ENCODE data around the gene CAND2. TPM values are rescaled to one million over a fixed set of nuclear protein-coding genes. Genes with fewer than 3 reads are reported as not detected.

CAND2 gene
- total and polyA plus RNA-seq, 5 experiments from 2014 or later, result 1.8 to 4.3 (median 3.6) TPM

DNA sequence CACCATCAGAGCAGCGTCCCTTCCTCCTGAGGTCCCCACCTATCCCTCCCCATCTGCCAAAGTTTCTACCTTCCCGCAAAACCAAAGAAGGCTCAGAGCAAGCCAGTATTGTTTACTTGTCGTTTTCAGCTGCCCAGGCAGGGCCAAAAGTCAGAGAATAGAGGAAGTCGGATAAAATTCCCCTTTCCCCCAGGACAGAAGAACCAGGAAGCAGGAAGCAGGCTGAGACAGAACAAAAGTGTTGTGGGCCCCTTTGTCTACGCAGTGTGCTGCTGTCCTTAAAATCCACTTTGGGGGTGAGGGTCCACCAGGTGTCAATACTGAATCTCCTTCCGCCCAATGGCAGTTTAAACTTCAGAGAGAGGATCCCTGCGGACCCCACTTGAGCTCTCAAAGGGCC, 63.4 kb downstream of the CAND2 start:
- no peak overlapping the region for H3K4me3 Mint-ChIP-seq
- H3K9me3 Mint-ChIP-seq, result peaks cover 0 to 5% (median 0%) of the 10 kb centered on the region in 9 donors
- H3K4me1 Mint-ChIP-seq, result no peaks in the 10 kb centered on the region
- H3K36me3 Mint-ChIP-seq, result no peaks in the 10 kb centered on the region
- no peak for ATAC-seq
- POLR2A ChIA-PET, result no interaction called here
- H3K27ac Mint-ChIP-seq, result peak overlapping the region in 1 of 10 donors; percentile 60
- DNase-seq, result no peak
- peaks cover 0 to 9% (median 3%) of the 10 kb centered on the region in 5 donors for H3K27me3 Mint-ChIP-seq

DNA sequence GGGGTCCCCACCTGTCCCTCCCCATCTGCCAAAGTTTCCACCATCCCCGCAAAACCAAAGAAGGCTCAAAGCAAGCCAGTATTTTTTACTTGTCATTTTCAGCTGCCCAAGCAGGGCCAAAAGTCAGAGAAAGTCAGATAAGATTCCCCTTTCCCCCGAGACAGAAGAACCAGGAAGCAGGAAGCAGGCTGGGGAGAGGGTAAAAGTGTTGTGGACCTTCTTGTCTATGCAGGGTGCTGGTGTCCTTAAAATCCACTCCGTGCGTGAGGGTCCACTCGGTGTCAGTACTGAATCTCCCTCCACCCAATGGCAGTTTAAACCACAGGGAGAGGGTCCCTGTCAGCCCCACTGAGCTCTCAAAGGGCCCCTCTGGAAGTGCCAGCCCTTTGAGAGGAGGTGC, 65.1 kb downstream of the CAND2 start:
- peaks cover 0 to 11% (median 4%) of the 10 kb centered on the region in 5 donors for H3K27me3 Mint-ChIP-seq
- DNase-seq, result no peak
- POLR2A ChIA-PET, result no interaction called here
- no peak for ATAC-seq
- H3K36me3 Mint-ChIP-seq, result peaks cover 0 to 4% (median 0%) of the 10 kb centered on the region in 3 donors
- H3K4me3 Mint-ChIP-seq, result no peak overlapping the region
- peak overlapping the region in 2 of 10 donors; percentile 13 to 76 for H3K27ac Mint-ChIP-seq
- peaks cover 0 to 2% (median 0%) of the 10 kb centered on the region in 4 donors for H3K4me1 Mint-ChIP-seq
- peaks cover 0 to 15% (median 5%) of the 10 kb centered on the region in 9 donors for H3K9me3 Mint-ChIP-seq

DNA sequence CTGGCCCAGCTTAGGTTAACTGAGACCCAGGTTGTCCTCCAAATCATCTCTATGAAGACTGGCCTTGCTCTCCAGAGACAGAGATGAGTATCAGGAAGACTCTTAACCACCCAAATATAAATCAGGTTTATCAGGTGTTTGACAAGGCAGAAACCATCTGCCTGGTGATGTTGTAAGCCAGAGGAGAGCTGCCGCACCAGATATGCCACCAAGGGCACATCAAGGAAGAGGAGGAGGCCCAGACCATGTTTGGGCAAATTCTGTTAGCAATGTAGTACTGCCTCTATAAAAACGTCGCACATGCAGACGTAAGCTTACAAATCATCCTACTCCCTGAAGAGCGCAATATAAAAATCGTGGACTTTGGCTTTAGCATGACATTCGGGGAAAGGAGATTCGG, 65.9 kb downstream of the CAND2 start:
- POLR2A ChIA-PET, result no interaction called here
- H3K9me3 Mint-ChIP-seq, result peaks cover 0 to 15% (median 5%) of the 10 kb centered on the region in 9 donors
- H3K36me3 Mint-ChIP-seq, result peaks cover 0 to 4% (median 0%) of the 10 kb centered on the region in 3 donors
- ATAC-seq (no peak), DNase-seq (no peak)
- H3K27ac Mint-ChIP-seq, result no peak overlapping the region
- H3K4me1 Mint-ChIP-seq, result peaks cover 0 to 2% (median 0%) of the 10 kb centered on the region in 4 donors
- H3K27me3 Mint-ChIP-seq, result peaks cover 2 to 16% (median 5%) of the 10 kb centered on the region in 5 donors
- no peak overlapping the region for H3K4me3 Mint-ChIP-seq

DNA sequence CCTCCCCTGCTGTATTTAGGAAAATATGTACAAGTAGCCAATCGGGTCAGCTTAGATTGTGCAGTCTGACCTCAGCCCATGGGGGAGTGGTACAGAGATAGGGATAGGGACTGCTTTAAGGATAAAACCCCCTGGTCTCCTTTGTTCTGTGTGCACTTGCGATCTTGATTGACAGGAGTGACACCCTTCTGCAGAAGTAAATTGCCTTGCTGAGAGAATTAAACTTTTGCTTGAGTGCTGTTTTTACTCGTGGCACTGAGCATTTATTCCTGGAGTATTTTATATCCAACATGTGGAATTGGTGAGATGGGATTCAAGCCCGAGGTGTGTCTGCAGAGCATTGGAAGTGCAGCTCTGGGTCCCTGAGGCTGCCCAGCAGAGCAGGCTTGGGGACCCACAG, 68.8 kb downstream of the CAND2 start:
- Mint-ChIP-seq H3K27me3 (peaks cover 6 to 41% (median 20%) of the 10 kb centered on the region in 5 donors), H3K4me3 (no peak overlapping the region), H3K27ac (no peak overlapping the region), H3K9me3 (peaks cover 0 to 15% (median 5%) of the 10 kb centered on the region in 9 donors), H3K4me1 (peaks cover 9 to 17% (median 11%) of the 10 kb centered on the region in 4 donors), H3K36me3 (peaks cover 0 to 4% (median 0%) of the 10 kb centered on the region in 3 donors)
- POLR2A ChIA-PET, result no interaction called here
- no peak for DNase-seq
- ATAC-seq, result no peak

DNA sequence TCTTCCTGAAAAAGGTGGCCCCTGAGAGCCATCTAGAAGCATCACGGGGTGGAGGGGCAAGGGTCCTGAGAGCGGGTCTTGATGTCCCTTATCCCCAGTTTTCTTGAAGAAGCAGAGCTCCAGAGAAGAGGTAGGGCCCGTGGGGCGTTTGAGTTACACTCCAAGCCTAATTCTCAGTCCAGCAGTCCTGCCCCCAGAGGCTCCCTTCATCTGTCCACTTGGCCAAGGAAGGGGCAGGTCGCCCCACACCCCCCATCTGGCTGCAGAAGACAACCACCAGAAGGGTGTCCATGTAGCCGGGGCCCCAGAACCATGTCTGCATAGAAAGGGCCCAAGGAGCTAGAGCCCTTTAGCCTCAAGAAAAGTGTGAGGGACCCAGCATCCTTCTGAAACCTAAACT, 70.4 kb downstream of the CAND2 start:
- Mint-ChIP-seq H3K27ac (no peak overlapping the region), H3K4me3 (no peak overlapping the region), H3K4me1 (peaks cover 13 to 24% (median 15%) of the 10 kb centered on the region in 4 donors), H3K36me3 (peaks cover 0 to 4% (median 0%) of the 10 kb centered on the region in 3 donors), H3K9me3 (peaks cover 0 to 15% (median 5%) of the 10 kb centered on the region in 9 donors), H3K27me3 (peaks cover 6 to 48% (median 20%) of the 10 kb centered on the region in 5 donors)
- POLR2A ChIA-PET, result no interaction called here
- no peak for ATAC-seq
- DNase-seq, result no peak

DNA sequence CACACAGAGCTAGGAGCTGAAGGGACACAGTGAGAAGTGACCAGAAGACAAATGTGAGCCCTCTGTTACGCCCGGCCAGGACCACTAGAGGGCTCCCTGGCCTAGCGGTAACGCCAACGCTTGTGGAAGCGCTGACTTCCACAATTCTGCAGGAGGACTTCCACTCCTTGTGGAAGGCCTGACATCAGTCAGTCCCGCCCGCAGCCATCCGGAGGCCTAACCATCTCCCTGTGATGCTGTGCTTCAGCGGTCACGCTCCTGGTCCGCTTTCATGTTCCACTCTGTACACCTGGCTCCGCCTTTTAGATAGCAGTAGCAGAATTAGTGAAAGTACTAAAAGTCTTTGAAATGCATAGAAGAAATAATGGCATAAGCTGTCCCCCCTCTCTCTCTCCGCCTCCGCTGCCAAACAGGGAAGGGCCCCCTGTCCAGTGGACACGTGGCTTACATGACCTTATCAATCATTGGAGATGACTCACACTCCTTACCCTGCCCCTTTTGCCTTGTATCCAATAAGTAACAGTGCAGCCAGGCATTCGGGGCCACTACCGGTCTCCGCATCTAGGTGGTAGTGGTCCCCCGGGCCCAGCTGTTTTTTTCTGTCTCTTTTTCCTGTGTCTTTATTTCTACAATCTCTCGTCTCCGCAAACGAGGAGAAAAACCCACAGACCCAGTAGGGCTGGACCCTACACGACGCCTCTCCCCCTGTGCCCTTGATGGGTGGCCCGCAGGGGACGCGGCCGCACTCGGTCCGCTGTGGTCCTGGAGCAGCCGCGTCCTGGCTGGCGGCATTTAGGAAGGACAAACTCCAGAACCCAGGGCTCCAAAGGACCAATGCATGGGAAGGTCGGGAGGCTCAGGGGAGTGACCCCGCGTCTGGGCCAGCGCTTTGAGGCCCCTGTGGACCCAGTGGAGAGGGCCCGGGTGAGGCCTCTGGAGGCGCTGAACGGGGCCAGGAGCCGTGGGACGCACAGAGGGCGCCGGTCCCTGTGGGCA, 71.9 kb downstream of the CAND2 start:
- ATAC-seq (peak; percentile 84 to 88), DNase-seq (peak; percentile 19 to 70 (median 53))
- Mint-ChIP-seq H3K4me3 (peak overlapping the region; percentile 78 to 93 (median 88)), H3K27me3 (peaks cover 6 to 48% (median 20%) of the 10 kb centered on the region in 5 donors), H3K36me3 (peaks cover 0 to 4% (median 0%) of the 10 kb centered on the region in 3 donors), H3K27ac (peak overlapping the region in 4 of 10 donors; percentile 2 to 78 (median 44)), H3K9me3 (peaks cover 0 to 15% (median 5%) of the 10 kb centered on the region in 9 donors), H3K4me1 (peaks cover 13 to 24% (median 15%) of the 10 kb centered on the region in 4 donors)
- POLR2A ChIA-PET, result no interaction called here

DNA sequence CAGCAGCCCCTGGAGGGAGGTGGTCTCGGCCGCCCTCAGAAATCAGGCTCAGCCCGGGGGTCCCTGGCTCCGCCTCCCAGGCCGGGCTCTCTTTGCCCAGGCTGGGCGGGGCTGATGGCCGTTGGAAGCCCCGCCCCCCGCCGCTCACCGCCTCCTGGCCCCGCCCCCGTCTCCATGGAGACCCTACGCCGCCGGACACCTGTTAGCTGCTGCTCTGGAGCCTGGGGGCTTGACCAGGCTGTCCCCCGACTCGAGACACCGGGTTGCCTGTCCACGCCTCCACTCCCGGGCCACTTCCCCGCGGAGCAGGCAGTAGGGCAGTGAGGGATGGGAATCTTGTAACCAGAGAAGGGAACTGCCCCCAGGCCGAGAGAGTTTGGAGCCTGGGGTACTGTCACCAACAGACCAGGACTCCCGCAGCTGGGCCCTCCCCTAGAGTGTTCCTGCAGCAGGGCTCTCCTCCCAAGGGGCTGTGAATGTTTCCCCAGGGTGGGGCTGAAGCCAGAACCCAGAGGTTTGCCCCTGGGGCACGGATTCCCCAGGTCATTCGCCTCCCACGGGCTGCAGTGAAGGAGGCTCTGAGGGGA, 72.6 kb downstream of the CAND2 start:
- DNase-seq, result peak in 2 of 10 donors; percentile 18 to 33
- H3K27ac Mint-ChIP-seq, result peak overlapping the region in 1 of 10 donors; percentile 65
- H3K36me3 Mint-ChIP-seq, result peaks cover 0 to 4% (median 0%) of the 10 kb centered on the region in 3 donors
- ATAC-seq, result no peak
- H3K27me3 Mint-ChIP-seq, result peaks cover 6 to 56% (median 20%) of the 10 kb centered on the region in 5 donors
- POLR2A ChIA-PET, result no interaction called here
- H3K4me3 Mint-ChIP-seq, result peak overlapping the region in 7 of 10 donors; percentile 4 to 92 (median 79)
- peaks cover 13 to 24% (median 15%) of the 10 kb centered on the region in 4 donors for H3K4me1 Mint-ChIP-seq
- peaks cover 0 to 15% (median 5%) of the 10 kb centered on the region in 9 donors for H3K9me3 Mint-ChIP-seq

DNA sequence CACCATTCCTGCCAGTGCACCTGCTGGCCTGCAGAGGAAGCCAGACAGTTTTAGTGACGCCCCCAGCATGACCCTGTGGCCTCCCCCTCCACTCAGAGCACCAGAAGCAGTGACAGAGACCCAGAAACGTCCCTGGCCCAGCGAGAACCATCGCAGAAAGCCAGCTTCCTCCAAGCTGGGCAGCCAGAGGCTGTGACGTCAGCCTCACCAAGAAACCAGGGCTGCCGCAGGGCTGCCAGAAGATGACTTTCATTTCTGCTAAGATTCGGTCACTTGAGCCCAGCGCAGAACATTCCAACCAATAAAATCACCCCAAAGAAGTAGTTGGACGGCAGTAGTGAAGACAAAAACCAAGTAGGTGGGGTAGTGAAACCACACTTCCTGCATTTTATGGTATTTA, 74.5 kb downstream of the CAND2 start:
- Mint-ChIP-seq H3K4me1 (peaks cover 11 to 29% (median 21%) of the 10 kb centered on the region in 4 donors), H3K36me3 (no peaks in the 10 kb centered on the region), H3K9me3 (peaks cover 0 to 3% (median 0%) of the 10 kb centered on the region in 9 donors), H3K27ac (peak overlapping the region in 3 of 10 donors; percentile 77 to 83 (median 83)), H3K4me3 (peak overlapping the region in 4 of 10 donors; percentile 12 to 45 (median 26)), H3K27me3 (peaks cover 12 to 66% (median 25%) of the 10 kb centered on the region in 5 donors)
- POLR2A ChIA-PET, result no interaction called here
- peak in 1 of 2 donors; percentile 32 for ATAC-seq
- peak in 1 of 10 donors; percentile 15 for DNase-seq

DNA sequence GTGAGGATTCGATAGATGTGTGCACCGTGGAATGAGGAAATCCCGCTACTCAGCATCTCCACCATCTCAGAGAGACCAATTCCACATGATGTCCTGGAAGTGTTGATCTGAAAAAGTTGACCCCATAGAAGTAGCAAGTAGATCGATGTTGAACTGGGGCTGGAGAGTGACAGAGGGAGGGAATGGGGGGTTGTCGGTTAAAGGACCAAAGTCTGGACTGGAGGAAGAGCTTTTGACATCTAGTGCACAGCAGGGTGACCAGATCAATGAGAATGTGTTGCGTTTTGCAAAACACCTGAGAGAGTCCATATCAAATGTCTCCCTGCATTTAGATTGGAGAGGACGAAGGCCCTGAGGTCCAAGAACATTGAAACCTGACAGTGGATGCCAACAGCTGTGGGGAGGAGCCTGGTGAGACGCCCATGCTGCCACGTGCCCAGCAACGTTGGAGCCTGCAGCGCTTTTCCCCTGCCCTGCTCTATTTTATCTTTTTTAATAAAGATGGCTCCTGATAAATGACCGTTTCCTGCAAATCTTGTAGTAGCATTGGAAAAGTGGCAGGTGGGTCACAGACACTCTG, 75.0 kb downstream of the CAND2 start:
- peaks cover 12 to 62% (median 23%) of the 10 kb centered on the region in 5 donors for H3K27me3 Mint-ChIP-seq
- ATAC-seq, result no peak
- DNase-seq, result no peak
- no peak overlapping the region for H3K27ac Mint-ChIP-seq
- peaks cover 11 to 29% (median 21%) of the 10 kb centered on the region in 4 donors for H3K4me1 Mint-ChIP-seq
- no peaks in the 10 kb centered on the region for H3K9me3 Mint-ChIP-seq
- no peak overlapping the region for H3K4me3 Mint-ChIP-seq
- H3K36me3 Mint-ChIP-seq, result no peaks in the 10 kb centered on the region
- POLR2A ChIA-PET, result no interaction called here

DNA sequence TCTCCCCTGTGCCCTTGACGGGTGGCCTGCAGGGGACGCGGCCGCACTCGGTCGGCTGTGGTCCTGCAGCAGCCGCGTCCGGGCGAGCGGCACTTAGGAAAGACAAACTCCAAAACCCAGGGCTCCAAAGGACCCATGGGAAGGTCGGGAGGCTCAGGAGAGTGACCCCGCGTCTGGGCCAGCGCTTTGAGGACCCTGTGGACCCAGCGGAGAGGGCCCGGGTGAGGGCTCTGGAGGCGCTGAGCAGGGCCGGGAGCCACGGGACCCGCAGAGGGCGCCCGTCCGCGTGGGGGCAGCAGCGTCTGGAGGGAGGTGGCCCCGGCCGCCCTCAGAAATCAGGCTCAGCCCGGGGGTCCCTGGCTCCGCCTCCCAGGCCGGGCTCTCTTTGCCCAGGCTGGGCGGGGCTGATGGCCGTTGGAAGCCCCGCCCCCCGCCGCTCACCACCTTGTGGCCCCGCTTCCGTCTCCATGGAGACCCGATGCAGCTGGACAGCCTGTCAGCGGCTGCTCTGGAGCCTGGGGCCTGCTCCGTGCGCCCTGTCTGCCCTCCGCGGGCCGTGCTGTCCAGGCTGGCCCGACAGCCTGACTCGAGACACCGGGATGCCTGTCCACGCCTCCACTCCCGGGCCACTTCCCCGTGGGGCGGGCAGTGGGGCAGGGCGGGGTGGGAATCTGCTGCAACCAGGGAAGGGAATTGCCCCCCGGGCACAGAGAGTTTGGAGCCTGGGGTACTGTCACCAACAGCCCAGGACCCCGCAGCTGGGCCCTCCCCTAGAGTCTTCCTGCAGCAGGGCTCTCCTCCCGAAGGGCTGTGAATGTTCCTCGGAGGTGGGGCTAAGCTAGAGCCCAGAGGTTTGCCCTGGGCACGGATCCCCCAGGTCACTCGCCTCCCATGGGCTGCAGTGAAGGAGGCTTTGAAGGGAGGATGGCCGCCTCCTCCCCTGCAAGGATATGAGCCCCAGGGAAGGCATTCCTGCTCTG, 79.7 kb downstream of the CAND2 start:
- Mint-ChIP-seq H3K27ac (no peak overlapping the region), H3K4me1 (peaks cover 0 to 6% (median 5%) of the 10 kb centered on the region in 4 donors), H3K36me3 (no peaks in the 10 kb centered on the region), H3K4me3 (peak overlapping the region in 2 of 10 donors; percentile 48 to 57), H3K27me3 (peaks cover 6 to 25% (median 8%) of the 10 kb centered on the region in 5 donors), H3K9me3 (no peaks in the 10 kb centered on the region)
- ATAC-seq (peak; percentile 62 to 69), DNase-seq (peak in 5 of 10 donors; percentile 18 to 35 (median 23))
- POLR2A ChIA-PET, result interaction anchor here (0.6 kb wide), 1 partner anchor 25 kb away, joined by 3 read pairs; no protein-coding TSS in a partner anchor

DNA sequence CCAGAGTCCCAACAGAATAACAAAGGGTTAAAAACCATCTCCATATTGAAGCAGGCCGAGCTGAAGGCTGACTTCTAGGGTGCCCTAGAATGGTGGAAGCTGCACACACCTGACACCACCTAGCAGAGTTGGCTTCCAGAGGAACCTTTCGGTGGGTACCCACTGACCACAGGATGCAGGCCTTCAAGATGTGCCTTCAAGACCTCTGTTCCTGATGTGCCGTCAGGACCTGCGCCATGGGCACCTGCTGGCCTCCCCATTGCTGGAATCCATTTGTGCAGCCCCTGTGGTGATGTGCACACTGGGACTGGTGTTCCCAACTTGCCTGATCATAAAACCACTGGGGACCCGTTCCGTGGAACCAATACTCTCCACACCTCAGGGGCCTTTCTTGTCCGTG, 80.6 kb downstream of the CAND2 start:
- Mint-ChIP-seq H3K4me3 (no peak overlapping the region), H3K9me3 (peaks cover 0 to 2% (median 0%) of the 10 kb centered on the region in 9 donors), H3K27ac (no peak overlapping the region), H3K36me3 (no peaks in the 10 kb centered on the region), H3K4me1 (peaks cover 0 to 7% (median 6%) of the 10 kb centered on the region in 4 donors), H3K27me3 (peaks cover 6 to 25% (median 12%) of the 10 kb centered on the region in 5 donors)
- ATAC-seq (no peak), DNase-seq (no peak)
- POLR2A ChIA-PET, result no interaction called here

Data from naive thymus-derived CD8-positive, alpha-beta T cell (primary cell).